T47D (cell line): Measurements from ENCODE around the gene PFDN4.
A peak's percentile ranks its signal among the peaks of the same experiment; 100 is the strongest.

Experiments
- DNase-seq, 2 experiments: peaks; one replicate each; pipeline versions ENCODE4 v3.0.0 to v3.0.0-alpha.2; 2011 to 2012; ENCODE audit warnings: low read depth in 1 of 2, low spot score in 1 of 2
- JUND ChIP-seq: IDR thresholded peaks from 2 replicates; pipeline ENCODE4 v1.6.1; 2012; ENCODE audit warnings: low read depth
- in situ Hi-C: cut with HindIII; loops from 2 replicates; pipeline ENCODE4 v1.10.0; 2016; ENCODE audit warnings: low sequenced_read_pairs, low pct_unique_long_range_greater_than_20kb

PFDN4 gene

GRCh38 chr20:54179946-54180345 is 27.9 kb upstream of the PFDN4 start:
- DNase-seq, result peak in 1 of 2 experiments; percentile 53
- TF ChIP-seq JUND, result no peak
- in situ Hi-C loops, result no loop called here

- no peak for TF ChIP-seq JUND
- in situ Hi-C loops, result no loop called here
- no peak for DNase-seq
Measured at GRCh38 chr20:54180931-54181330, 27.0 kb upstream of the PFDN4 start.

GRCh38 chr20:54184071-54184470 is 23.8 kb upstream of the PFDN4 start:
- DNase-seq, result no peak
- TF ChIP-seq JUND, result no peak
- in situ Hi-C loops, result no loop called here

- no peak for DNase-seq
- no peak for TF ChIP-seq JUND
- in situ Hi-C loops, result no loop called here
Measured at GRCh38 chr20:54184904-54185626, 22.8 kb upstream of the PFDN4 start.

GRCh38 chr20:54188132-54188849 is 19.6 kb upstream of the PFDN4 start:
- no peak for DNase-seq
- TF ChIP-seq JUND, result no peak
- in situ Hi-C loops, result no loop called here

GRCh38 chr20:54189630-54190029 is 18.3 kb upstream of the PFDN4 start:
- no peak for TF ChIP-seq JUND
- in situ Hi-C loops, result no loop called here
- DNase-seq, result no peak

GRCh38 chr20:54190217-54190616 is 17.7 kb upstream of the PFDN4 start:
- DNase-seq, result no peak
- in situ Hi-C loops, result no loop called here
- no peak for TF ChIP-seq JUND

GRCh38 chr20:54193817-54194216 is 14.1 kb upstream of the PFDN4 start:
- no peak for TF ChIP-seq JUND
- in situ Hi-C loops, result no loop called here

GRCh38 chr20:54194724-54195438 is 13.0 kb upstream of the PFDN4 start:
- in situ Hi-C loops, result no loop called here
- no peak for TF ChIP-seq JUND
- peak in 1 of 2 experiments; percentile 40 for DNase-seq

More at GRCh38 chr20:54193817-54194216, 14.1 kb upstream of the PFDN4 start:
- DNase-seq, result no peak

GRCh38 chr20:54195483-54196472 is 12.1 kb upstream of the PFDN4 start:
- in situ Hi-C loops, result no loop called here
- no peak for TF ChIP-seq JUND
- peak in 1 of 2 experiments; percentile 46 for DNase-seq

GRCh38 chr20:54197621-54198604 is 10.0 kb upstream of the PFDN4 start:
- in situ Hi-C loops, result no loop called here
- DNase-seq, result peak in 1 of 2 experiments; percentile 83
- TF ChIP-seq JUND, result no peak
